Measurements from ENCODE around the gene TMEM51. TPM values are rescaled to one million over a fixed set of nuclear protein-coding genes. Genes with fewer than 3 reads are reported as not detected.

Gene TMEM51
- total and polyA plus RNA-seq, 10 of the 15 experiments (the other 5 are each of a cell fraction or from before 2014, with no cell fraction given) = 0.55 to 4.8 (median 3.1) TPM

DNA sequence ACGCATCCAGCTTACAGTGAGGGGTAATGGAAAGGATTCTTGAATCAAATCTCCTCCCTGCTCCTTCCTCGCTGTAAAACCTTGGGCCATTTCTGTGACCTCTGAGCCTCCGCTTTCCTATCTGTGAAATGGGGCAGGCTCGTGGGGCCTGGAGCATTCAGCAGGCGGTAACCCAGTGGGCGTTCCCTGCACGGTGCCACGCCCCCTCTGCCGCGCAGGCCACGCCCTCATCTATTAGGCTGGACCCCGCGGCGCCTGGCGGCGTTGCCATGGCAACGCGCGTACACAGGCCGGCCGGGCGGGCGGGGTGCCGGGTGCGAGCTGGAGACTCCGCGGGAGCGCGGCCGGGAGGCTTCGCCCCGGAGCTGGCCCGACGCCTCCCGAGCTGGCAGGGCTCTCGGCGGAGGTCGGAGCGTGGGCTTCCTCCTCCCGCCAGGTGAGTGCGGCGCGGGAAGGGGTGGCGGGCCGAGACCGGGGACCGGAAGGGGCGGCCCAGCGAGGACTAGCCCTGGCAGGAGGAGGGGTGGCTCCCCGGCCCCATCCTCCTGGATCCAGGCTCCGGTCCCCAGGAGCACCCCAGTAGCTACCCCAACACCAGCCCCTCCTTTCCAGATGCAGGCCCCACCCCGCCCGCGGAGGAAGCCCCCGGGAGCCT, 93.5 kb downstream of the TMEM51 start, which contains the start of gene FHAD1:
FHAD1 (plus strand) TSS at position 264 of the 655 bp plus-strand sequence. CDS start 4,562 bp downstream, outside the sequence.
- ChIA-PET POLR2A (interaction anchor here (0.7 to 4.0 kb wide), 6 partner anchors 10 to 109 kb away, joined by 3 to 18 read pairs (median 10); no protein-coding TSS in a partner anchor), RAD21 (ENCODE audit: unreplicated experiment) (interaction anchor here (0.8 to 2.9 kb wide), 10 partner anchors 8 to 135 kb away, joined by 3 to 20 read pairs (median 4); no protein-coding TSS in a partner anchor), CTCF (interaction anchor here (1.8 to 2.8 kb wide), 3 partner anchors 12 to 119 kb away, joined by 5 to 20 read pairs (median 8); no protein-coding TSS in a partner anchor), SMC1A (ENCODE audit: uncharacterized antibody, unreplicated experiment) (interaction anchor here (0.6 to 2.4 kb wide), 6 partner anchors 15 to 101 kb away, joined by 3 to 28 read pairs (median 5); no protein-coding TSS in a partner anchor)
- no TSS peak for BruUV-seq (replicated peaks)
- Histone ChIP-seq H3K36me3 (ENCODE audit: control insufficient read depth in 2 of 2, insufficient read depth in 2 of 2, low read length in 1 of 2) (no peaks in the 10 kb centered on the region), H4K20me1 (ENCODE audit: control insufficient read depth, insufficient read depth) (no peaks in the 10 kb centered on the region), H3K4me1 (ENCODE audit: control insufficient read depth, insufficient read depth, low read length) (peaks cover 20% of the 10 kb centered on the region), H3K9ac (ENCODE audit: control insufficient read depth, insufficient read depth, low read length) (no peak within 1 kb of the TSS), H3K4me2 (ENCODE audit: control insufficient read depth, insufficient read depth) (peak within 1 kb of the TSS; percentile 77), H3K27me3 (replicated peaks in 1 of 2; ENCODE audit: control insufficient read depth in 2 of 2, insufficient read depth in 2 of 2, low read length in 1 of 2) (no peaks in the 10 kb centered on the region), H3K27ac (ENCODE audit: control insufficient read depth, insufficient read depth) (no peak within 1 kb of the TSS), H3K79me2 (ENCODE audit: control insufficient read depth, insufficient read depth, low read length) (no peaks in the 10 kb centered on the region), H3K9me3 (replicated peaks; ENCODE audit: control insufficient read depth, insufficient read depth, low read length) (peaks cover 13% of the 10 kb centered on the region; the same call in 2 of the 3 replicates), H2AFZ (ENCODE audit: control insufficient read depth, low read depth, low read length) (peak within 1 kb of the TSS; percentile 63), H3K4me3 (peak within 1 kb of the TSS; percentile 28; the same call in 1 of the 2 replicates)
- in situ Hi-C loops (cut with MboI) (no loop called here), intact Hi-C loops (cut with micrococcal nuclease; ENCODE audit: unreplicated experiment) (loop anchor here (5.0 kb wide), 1 partner anchor 90 kb away; no protein-coding TSS in a partner anchor)
- FAIRE-seq (peak; percentile 66), ATAC-seq (peak; percentile 73), DNase-seq (ENCODE audit: low read depth, low spot score) (no peak)
- 17% methylated on average over 49 of the region's 55 CpGs for WGBS (ENCODE audit: insufficient coverage, insufficient replicate concordance, low lambda C conversion rate, missing lambda C conversion rate)
- TF ChIP-seq SMAD5 (IDR thresholded peaks at IDR 0.05; ENCODE audit: low read depth) = no peak
- TF ChIP-seq SIN3A (IDR thresholded peaks at IDR 0.05; ENCODE audit: low read depth, low read length) = 0 out of 2 replicates have a peak, but pooled peaks have one; percentile 38
- TF ChIP-seq RB1 (IDR thresholded peaks at IDR 0.05; ENCODE audit: borderline replicate concordance) = peak; percentile 62; the same call in 1 of the 2 replicates
- TF ChIP-seq JUNB (IDR thresholded peaks at IDR 0.05) = no peak
- TF ChIP-seq, protein P1, sequence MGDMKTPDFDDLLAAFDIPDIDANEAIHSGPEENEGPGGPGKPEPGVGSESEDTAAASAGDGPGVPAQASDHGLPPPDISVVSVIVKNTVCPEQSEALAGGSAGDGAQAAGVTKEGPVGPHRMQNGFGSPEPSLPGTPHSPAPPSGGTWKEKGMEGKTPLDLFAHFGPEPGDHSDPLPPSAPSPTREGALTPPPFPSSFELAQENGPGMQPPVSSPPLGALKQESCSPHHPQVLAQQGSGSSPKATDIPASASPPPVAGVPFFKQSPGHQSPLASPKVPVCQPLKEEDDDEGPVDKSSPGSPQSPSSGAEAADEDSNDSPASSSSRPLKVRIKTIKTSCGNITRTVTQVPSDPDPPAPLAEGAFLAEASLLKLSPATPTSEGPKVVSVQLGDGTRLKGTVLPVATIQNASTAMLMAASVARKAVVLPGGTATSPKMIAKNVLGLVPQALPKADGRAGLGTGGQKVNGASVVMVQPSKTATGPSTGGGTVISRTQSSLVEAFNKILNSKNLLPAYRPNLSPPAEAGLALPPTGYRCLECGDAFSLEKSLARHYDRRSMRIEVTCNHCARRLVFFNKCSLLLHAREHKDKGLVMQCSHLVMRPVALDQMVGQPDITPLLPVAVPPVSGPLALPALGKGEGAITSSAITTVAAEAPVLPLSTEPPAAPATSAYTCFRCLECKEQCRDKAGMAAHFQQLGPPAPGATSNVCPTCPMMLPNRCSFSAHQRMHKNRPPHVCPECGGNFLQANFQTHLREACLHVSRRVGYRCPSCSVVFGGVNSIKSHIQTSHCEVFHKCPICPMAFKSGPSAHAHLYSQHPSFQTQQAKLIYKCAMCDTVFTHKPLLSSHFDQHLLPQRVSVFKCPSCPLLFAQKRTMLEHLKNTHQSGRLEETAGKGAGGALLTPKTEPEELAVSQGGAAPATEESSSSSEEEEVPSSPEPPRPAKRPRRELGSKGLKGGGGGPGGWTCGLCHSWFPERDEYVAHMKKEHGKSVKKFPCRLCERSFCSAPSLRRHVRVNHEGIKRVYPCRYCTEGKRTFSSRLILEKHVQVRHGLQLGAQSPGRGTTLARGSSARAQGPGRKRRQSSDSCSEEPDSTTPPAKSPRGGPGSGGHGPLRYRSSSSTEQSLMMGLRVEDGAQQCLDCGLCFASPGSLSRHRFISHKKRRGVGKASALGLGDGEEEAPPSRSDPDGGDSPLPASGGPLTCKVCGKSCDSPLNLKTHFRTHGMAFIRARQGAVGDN (IDR thresholded peaks at IDR 0.05) = peak; percentile 38; the same call in 1 of the 2 replicates
- TF ChIP-seq PAX5 (IDR thresholded peaks at IDR 0.05; ENCODE audit: borderline replicate concordance, low read depth, low read length) = 0 out of 2 replicates have a peak, but pooled peaks have one; percentile 10
- no peak for TF ChIP-seq SREBF1 (IDR thresholded peaks at IDR 0.05; ENCODE audit: low read length)
- peak; percentile 96 for TF ChIP-seq LARP7 (IDR thresholded peaks at IDR 0.05)
- no peak for TF ChIP-seq BRCA1 (IDR thresholded peaks at IDR 0.05; ENCODE audit: low read depth, low read length)
- TF ChIP-seq ESRRA (IDR thresholded peaks at IDR 0.05; ENCODE audit: low read length) = peak; percentile 63; the same call in 1 of the 2 replicates
- TF ChIP-seq DPF2 (IDR thresholded peaks at IDR 0.05) = peak; percentile 70; the same call in 1 of the 2 replicates
- 0 out of 2 replicates have a peak, but pooled peaks have one; percentile 33 for TF ChIP-seq RCOR1 (conservative IDR thresholded peaks at IDR 0.05; ENCODE audit: low read depth, low read length)
- no peak for TF ChIP-seq MYC (IDR thresholded peaks at IDR 0.05; ENCODE audit: insufficient read depth, insufficient read length, insufficient replicate concordance, low read length, severe bottlenecking)
- peak; percentile 14; the same call in 1 of the 2 replicates for TF ChIP-seq HCFC1 (IDR thresholded peaks at IDR 0.05; ENCODE audit: low read length)
- peak; percentile 35; the same call in 1 of the 2 replicates for TF ChIP-seq ZNF207 (IDR thresholded peaks at IDR 0.05; ENCODE audit: borderline replicate concordance)
- no peak for TF ChIP-seq SRF (IDR thresholded peaks at IDR 0.05; ENCODE audit: low read depth in 2 of 2, low read length in 2 of 2)
- no peak for TF ChIP-seq EP300 (IDR thresholded peaks at IDR 0.05; ENCODE audit: borderline replicate concordance in 1 of 2, control insufficient read depth in 1 of 2, low read depth in 2 of 2, low read length in 2 of 2)
- TF ChIP-seq, protein P2, sequence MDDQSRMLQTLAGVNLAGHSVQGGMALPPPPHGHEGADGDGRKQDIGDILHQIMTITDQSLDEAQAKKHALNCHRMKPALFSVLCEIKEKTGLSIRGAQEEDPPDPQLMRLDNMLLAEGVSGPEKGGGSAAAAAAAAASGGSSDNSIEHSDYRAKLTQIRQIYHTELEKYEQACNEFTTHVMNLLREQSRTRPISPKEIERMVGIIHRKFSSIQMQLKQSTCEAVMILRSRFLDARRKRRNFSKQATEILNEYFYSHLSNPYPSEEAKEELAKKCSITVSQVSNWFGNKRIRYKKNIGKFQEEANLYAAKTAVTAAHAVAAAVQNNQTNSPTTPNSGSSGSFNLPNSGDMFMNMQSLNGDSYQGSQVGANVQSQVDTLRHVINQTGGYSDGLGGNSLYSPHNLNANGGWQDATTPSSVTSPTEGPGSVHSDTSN (IDR thresholded peaks at IDR 0.05; ENCODE audit: insufficient replicate concordance, low read depth, low read length) = no peak
- peak; percentile 81; the same call in 1 of the 2 replicates for TF ChIP-seq SMARCA5 (IDR thresholded peaks at IDR 0.05)

Data from GM12878 (cell line).